Iris pigment epithelial cell (primary cell): ENCODE results near the gene HELQ.
A peak's percentile ranks its signal among the peaks of the same experiment; 100 is the strongest.

Source experiments
- DNase-seq: peaks from one replicate; pipeline ENCODE4 v3.0.0-alpha.2; 2011; ENCODE audit warnings: low read depth

HELQ gene

DNA sequence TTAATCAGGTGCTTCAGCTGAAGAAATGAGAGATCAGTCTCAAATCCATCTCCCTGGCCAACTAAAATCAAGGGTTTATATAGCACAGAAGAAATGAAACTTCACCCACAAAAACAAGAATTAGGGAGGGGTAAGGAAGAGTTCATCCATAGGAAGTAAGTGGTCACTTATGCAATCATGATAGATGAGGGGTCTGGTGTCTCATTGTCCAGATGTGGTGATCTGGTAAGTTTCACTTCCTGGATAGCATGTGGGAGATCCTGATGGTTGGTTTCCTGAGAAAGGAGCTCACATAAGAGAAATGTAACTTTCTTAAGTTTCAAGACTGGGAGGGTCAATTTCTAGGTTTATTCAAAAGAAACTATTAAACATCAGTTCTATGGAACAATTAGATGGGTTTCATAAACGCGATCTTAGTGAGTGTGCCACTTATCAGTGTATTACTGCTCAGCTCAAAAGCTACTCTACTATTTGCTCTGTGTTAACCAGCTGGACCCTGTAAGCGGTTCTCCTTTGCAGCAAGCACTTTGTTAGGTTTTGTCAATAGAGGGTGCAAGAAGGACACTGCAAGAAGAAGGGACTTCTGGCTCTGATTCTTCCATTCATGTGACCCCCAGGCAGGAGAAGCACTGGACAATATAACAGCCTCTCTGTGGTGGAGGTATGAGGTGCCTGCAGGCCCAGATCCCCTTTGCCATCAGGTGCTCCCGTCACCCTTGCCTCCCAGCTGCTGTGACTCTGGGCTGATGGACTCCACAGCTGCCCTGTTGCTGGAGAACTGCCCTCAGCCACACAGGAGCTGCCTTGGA lies 85.6 kb downstream of the HELQ start:
- no peak for DNase-seq

GRCh38 chr4:83364312-83364711 lies 91.3 kb downstream of the HELQ start:
- DNase-seq, result no peak

- DNase-seq, result peak; percentile 56
Measured at GRCh38 chr4:83362492-83363329, 92.9 kb downstream of the HELQ start.

- DNase-seq, result no peak
Measured at GRCh38 chr4:83361416-83362103, 94.1 kb downstream of the HELQ start.

DNA sequence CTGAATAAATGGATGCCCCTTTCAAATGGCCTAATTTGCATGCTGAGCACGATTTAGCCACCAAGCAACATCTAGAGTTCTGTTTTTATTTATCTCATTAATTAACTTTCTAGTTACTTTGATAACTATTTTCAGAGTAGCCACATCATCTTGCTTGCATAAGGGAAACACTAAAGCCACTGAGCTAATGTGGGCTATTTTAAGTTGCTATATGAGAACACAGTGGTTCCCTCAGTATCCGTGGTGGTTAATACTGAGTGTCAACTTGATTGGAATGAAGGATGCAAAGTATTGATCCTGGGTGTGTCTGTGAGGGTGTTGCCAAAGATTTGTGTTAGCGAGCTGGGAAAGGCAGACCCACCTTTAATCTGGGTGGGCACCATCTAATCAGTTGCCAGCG lies 95.6 kb downstream of the HELQ start:
- DNase-seq, result no peak

GRCh38 chr4:83358410-83358809 lies 97.2 kb downstream of the HELQ start:
- DNase-seq, result peak; percentile 94
